NK-92 treated with Interleukin-12 subunit alpha and Interleukin-12 subunit beta, amount 100 ng/mL, for 24 hours (cell line): ENCODE results near the gene AKAP8L.
A peak's percentile ranks its signal among the peaks of the same experiment; 100 is the strongest.
"Not testable (repeated sequence)": the region's sequence is repeated elsewhere in the genome, so short reads cannot be mapped to it uniquely, and the experiment has no call there.

ENCODE experiments used
- DNase-seq: peaks from one replicate; lab custom pipeline; 2025; lab: John Stamatoyannopoulos, UW

The AKAP8L gene

DNA sequence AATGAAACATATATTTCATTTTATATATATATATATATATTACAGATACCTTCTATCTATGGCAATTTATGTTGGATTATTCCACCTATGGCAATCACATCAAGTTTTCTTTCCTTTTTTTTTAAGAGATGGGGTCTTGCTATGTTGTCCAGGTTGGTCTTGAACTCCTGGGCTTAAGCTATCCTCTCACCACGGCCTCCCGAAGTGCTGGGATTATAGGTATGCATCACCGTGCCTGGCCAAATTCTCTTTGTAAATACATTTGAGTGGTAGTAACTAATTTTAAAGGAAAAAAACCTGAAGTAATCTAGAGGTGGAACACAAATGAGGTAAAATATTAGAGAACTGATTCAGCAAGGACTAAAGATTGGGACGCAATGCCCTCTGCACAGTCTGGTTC is 64.9 kb downstream of the AKAP8L start:
- DNase-seq: no peak

DNA sequence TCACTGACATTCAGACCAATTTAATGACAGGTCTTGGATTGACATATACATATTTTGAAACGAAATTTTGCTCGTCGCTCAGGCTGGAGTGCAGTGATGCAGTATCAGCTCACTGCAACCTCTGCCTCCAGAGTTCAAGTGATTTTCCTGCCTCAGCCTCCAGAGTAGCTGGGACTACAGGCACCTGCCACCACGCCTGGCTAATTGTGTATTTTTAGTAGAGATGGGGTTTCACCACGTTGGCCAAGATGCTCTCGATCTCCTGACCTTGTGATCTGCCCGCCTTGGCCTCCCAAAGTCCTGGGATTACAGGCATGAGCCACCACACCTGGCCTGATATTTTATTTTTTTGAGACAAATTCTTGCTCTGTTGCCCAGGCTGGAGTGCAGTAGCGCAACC is 66.3 kb downstream of the AKAP8L start:
- not testable (repeated sequence) for DNase-seq

DNA sequence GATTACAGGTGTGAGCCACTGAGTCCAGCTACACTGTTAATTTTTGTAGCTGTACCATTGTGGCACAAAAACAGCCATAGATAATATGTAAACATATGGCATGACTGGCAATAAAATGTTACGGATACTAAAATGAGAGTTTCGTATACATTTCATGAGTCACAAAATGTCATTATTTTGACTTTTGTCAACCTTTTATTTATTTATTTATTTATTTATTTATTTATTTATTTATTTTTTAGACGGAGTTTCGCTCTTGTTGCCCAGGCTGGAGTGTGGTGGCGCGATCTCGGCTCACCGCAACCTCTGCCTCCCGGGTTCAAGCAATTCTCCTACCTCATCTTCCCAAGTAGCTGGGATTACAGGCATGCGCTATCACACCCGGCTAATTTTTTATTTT is 77.5 kb downstream of the AKAP8L start:
- not testable (repeated sequence) for DNase-seq

DNA sequence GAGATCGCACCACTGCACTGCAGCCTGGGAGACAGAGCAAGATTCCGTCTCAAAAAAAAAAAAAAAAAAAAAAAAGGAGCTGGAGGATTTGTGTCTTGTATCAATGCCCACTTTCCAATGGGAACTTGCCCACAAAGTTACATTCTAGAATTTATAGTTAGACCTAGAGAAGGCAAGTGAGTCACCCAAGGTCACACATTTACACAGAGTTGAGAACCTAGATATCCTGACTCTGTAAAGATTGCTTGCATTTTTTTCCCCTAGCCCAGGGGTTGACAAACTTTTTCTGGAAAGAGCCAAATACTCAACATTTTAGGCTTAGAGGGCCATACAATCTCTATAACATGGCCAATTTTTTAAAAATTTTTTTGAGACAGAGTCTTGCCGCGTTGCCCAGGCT is 78.7 kb downstream of the AKAP8L start:
- DNase-seq: no peak

DNA sequence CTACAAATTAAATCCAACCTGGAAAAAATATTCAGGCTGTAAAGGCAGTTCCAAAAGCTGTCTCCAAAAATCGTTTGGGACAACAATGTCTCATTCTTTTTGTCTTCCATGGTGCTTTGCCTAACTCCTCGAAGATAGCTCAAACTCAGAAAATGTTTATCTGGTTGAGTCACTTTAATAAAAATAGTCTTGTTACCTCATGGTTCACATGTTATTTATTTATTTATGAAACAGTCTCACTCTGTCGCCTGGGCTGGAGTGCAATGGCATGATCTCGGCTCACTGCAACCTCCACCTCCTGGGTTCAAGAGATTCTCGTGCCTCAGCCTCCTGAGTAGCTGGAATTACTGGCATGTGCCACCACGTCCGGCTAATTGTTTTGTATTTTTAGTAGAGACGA is 81.6 kb downstream of the AKAP8L start:
- DNase-seq: no peak

DNA sequence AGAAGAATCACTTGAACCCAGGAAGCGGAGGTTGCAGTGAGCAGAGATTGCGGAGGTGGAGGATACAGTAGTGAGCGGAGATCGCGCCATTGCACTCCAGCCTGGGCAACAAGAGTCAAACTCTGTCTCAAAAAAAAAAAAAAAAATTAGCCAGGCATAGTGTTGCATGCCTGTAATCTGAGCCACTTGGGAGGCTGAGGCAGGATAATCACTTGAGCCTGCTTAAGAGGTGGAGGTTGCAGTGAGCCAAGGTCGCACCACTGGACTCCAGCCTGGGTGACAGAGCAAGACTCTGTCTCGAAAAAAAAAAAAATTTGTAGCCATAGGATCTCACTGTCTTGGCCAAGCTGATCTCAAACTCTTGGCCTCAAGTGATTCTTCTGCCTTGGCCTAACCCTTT is 82.8 kb downstream of the AKAP8L start:
- not testable (repeated sequence) for DNase-seq

DNA sequence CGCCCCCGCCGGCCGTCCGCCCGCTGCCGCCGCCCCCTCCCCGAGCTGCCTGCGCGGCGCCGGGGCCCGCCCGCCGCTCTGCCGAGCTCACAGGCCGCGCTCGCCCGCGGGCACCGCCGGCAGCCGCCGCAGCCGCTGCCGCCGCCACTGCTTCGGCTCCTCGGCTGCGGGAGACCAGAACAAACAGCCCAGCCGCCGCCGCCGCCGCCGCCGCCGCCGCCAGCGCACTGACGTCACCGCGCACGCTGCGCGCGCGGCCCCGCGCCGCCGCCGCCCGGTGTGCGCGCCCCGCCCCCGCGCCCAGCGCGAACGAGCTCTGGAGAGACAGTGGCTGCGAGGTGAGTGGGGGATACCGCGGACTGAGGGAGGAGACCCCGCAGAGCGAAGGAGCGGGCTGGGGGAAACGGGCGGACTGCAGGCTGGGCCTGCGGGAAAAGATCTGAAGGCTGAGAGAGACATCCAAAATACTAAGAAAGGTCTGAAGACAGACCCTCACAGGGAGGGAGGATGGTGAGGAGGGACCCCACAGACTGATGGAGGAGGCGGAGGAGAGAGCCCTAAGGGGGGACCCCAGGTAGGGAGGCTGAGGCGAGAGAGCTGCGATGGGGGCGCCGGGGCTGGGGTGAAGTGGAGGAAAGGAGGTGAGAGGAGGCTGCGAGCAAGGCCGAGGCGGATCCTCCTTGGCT is 86.3 kb downstream of the AKAP8L start, which contains the start of gene BRD4:
Gene BRD4 (minus strand): TSS at position 229 of the 686 bp plus-strand sequence. CDS start 59,440 bp downstream, outside the sequence.
- peak; percentile 49 for DNase-seq

DNA sequence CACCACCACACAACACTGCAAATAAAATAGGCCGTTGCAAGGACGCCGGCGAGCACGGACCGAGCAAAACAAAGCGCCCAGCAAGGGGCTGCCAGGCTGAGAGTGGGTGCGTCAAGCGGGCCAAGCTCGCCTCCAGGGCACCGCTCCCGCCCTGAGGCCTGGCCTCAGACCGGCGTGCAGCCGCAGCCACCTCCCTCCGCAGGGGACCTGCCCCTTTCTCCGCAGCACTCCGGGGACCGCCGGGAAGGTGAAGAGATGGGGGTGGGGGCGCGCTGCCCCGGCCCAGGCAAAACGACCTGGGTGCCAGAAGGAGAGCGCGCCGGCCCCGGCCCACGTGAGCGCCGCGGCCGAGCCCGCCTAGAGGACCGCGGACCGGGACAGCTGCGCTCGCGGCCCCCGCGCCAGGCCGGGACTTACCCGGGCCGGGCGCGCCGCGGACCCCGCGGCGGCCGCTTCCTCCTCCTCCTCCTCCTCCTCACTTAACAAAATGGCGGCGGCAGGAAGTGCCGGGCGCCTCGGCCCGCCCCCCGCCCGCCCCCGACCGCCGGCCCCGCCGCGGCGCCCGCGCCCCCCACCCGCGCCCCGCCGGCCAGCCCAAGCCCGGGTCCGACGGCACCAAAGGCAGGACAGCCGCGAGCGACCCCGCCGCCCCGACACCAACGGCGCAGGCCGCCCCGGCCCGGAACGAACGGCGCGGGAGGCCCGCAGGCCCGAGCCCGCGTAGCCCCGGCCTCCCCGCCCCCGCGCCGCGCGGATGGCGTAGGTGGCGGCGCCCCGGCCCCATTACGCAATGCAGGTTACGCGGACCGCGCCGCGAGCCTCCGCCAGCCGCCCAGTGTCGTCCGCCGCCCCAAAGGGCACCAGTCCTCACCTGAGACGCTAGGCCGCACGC is 87.1 kb downstream of the AKAP8L start:
- DNase-seq: peak; percentile 61

DNA sequence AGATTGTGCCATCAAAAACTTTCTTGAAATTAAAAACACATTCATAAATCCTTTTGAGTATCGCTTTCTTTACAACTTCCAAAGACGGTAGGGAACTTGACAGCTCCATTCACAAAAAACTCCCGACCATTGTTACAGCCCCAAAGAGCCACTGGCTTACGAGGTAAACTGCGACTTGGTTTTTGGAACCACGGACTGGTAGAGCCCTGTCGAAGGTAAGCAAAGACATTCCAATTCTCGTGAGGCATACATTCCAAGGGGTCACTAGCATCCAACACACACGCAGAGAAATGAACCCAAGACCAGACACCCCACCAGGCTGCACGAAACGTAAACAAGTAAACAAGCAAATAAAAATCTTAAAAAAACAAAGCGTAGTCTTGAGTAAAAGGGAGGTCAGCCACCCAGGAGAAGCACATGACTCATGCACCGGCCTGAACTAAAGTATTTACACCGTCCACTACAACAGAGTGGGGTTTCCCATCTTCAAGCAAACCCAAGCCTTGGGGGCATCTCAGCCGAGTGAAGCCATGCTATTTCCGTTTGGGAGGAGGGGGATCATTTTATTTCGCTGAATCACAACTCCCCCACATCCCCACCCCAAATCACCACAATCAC is 87.9 kb downstream of the AKAP8L start:
- DNase-seq: peak; percentile 46
